ENCODE measurements around the gene PRSS33. TPM values are rescaled to one million over a fixed set of nuclear protein-coding genes. Genes with fewer than 3 reads are reported as not detected.

The PRSS33 gene
- total RNA-seq, 1 experiment from 2014 or later: 0.24 TPM

DNA sequence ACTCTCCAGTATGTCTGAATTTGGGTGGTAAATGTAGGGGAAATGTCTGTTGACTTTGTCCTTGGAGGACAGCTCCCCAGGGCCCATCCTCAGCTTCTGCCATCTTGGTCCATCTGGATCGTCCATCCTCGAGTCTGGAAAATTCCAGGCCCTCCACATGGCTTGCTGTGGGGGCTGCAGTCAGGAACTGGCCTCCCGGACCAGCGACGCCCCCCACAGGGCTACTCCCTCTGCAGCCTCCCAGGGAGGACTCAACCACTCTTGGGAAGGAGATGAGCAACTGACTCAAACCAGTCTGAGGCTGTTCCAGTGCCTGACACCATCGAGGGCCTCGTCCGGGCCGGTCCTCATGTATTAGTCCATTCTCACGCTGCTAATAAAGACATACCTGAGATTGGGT is 37.3 kb upstream of the PRSS33 start:
- in situ Hi-C loops (cut with HindIII; ENCODE audit: low pct_unique_long_range_greater_than_20kb, low sequenced_read_pairs): no loop called here
- no peak for DNase-seq (ENCODE audit: low read depth, low spot score)

DNA sequence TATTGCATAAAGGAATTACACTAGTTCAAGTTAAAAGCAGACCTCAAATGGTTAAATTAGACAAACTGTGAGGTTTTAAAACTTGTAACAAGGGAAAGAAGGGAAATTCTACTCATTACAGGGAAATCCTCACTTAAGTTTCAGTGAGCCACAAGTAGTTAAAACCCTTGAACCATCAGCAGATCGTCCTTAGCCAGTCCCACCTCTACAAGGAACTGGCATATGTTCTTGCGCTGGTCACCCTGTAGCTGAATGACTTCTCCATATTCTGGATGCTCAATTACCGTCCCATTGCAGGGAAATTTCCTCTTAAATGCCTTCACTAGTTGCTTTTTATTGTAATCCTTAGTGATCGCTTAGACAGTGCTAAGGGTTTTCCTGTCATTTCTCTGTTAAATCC is 35.1 kb upstream of the PRSS33 start:
- in situ Hi-C loops (cut with HindIII; ENCODE audit: low pct_unique_long_range_greater_than_20kb, low sequenced_read_pairs): no loop called here
- DNase-seq (ENCODE audit: low read depth, low spot score): no peak

DNA sequence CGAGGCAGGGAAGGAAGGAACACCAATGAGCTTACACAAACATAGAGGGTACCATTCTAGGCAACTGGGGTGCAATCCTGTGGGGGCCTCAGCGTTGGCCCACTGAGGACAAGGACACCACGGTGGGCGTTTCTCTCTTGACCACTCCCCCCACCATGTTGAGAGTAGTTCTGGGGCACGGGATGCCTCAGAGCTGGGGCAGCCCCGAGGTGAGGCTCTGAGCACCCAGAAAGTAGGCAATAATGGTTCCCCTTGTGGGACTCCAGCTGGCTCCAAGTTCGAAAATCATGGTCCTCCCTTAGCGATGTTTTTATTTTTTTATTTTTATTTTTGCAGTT is 34.8 kb upstream of the PRSS33 start:
- in situ Hi-C loops (cut with HindIII; ENCODE audit: low pct_unique_long_range_greater_than_20kb, low sequenced_read_pairs): no loop called here
- DNase-seq (ENCODE audit: low read depth, low spot score): no peak

DNA sequence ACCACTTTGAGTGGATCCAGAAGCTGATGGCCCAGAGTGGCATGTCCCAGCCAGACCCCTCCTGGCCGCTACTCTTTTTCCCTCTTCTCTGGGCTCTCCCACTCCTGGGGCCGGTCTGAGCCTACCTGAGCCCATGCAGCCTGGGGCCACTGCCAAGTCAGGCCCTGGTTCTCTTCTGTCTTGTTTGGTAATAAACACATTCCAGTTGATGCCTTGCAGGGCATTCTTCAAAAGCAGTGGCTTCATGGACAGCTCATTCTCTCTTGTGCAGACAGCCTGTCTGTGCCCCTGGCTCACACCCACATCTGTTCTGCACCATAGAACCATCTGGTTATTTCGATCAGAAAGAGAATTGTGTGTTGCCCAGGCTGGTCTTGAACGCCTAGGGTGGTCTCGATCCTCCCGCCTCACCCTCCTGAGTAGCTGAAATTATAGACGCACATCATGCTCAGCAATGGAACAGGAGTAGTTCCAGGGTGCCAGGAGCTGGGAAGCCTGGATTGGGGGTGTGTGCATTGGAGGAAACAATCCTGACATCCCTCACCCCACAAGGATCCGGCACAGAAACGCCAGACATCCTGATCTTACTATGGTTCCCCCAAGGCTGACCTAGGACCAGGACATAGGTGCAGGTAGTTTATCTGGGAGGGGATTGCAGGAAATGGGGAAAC is 34.3 kb upstream of the PRSS33 start:
- no peak for DNase-seq (ENCODE audit: low read depth, low spot score)
- in situ Hi-C loops (cut with HindIII; ENCODE audit: low pct_unique_long_range_greater_than_20kb, low sequenced_read_pairs): no loop called here

DNA sequence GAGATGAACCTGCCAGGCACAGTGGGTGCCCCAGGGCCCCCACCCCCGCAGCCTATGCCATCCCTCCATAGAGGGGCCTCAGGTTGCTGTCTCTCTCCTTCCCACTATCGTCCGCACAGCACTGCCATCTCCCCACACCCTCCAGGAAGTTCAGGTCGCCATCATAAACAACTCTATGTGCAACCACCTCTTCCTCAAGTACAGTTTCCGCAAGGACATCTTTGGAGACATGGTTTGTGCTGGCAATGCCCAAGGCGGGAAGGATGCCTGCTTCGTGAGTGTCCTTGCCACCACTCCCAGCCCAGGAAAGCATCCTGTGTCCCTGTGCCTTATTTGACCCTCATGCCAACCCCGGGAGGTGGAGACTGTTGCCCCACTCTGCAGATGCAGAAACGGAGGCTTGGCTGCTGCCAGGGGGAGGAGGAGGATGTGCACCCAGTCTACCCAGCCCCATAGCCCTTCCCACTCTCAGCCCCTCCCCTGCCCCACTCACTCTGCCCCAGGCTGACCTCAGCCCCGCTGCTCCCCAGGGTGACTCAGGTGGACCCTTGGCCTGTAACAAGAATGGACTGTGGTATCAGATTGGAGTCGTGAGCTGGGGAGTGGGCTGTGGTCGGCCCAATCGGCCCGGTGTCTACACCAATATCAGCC is 33.6 kb upstream of the PRSS33 start:
- DNase-seq (ENCODE audit: low read depth, low spot score): no peak
- in situ Hi-C loops (cut with HindIII; ENCODE audit: low pct_unique_long_range_greater_than_20kb, low sequenced_read_pairs): no loop called here

DNA sequence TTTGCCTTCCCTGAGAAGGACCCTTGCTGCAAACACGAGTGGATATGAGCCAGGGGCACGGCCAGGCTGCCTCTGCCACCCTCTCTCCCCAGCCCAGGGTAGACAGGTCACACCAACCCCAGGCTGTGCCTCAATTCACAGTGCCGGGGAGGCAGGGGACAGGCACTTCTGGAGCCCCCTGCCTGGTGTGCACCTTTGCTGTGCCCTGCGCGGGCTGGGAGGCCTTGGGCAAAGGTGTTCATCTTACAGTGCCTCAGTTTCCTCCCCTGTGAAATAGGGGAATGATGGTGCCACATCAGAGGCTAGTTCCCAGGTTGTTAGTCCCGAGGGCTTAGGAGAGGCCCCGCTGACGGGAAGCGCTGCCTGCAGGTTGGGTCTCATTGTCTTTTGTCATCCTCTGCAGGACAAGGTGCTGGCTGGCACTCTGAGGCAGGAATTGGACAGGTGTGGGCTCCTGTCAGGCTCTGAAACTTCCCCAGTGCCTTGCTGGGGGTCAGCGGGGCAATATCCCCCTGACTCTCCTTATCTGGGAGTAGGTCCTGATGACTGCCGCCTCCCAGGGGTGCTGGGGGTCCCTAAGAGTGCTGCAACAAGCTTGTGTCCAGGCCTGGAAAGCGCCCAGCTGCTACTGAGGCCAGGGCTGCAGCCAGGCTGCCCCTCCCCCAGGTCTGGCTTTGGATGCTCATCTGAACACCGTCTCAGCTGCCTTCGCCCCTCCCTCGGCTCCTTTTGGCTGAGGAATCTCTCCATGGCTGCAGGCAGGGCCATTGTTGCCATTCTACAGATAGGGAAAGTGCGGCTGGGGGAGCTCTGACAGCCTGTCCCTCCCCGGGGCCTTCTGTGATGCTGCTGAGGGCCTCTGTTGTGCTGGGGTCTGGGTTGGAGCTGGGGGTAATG is 32.8 kb upstream of the PRSS33 start:
- no peak for DNase-seq (ENCODE audit: low read depth, low spot score)
- in situ Hi-C loops (cut with HindIII; ENCODE audit: low pct_unique_long_range_greater_than_20kb, low sequenced_read_pairs): no loop called here

DNA sequence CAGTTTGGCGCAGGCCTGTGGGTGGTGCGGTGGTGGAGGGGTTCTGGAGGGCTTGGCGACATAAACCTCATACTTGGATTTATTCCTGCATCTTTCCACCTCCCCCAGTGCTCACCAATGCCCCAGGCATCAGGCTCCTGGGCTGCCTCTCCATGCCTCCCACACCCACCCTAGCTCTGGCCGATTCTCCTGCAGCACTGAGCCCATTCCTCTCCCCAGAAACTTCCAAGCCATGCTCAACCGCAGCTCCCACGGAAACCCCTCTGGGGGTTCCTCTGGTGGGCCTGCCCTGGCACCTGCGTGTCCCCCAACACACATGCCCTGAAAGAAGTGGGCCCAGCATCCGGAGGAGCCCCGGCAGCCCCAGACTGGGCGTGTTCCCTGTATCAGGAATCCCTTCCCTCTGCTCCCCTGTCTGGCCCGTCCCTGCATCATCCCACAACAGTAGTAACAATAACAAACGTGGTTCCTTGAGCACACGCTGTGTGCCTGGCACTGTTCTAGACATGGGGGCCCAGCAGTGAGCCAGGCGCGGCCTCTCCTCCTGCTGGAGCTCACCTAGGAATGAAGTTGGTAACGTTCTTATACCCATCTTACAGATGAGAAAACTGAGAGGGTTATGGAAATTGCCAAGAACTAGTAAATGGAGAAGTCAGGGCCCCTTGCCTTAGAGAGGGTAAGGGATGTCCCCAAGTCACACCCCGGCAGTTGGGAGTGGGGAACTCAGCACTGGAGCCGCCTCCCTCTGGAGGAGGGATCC is 32.0 kb upstream of the PRSS33 start:
- in situ Hi-C loops (cut with HindIII; ENCODE audit: low pct_unique_long_range_greater_than_20kb, low sequenced_read_pairs): no loop called here
- DNase-seq (ENCODE audit: low read depth, low spot score): no peak

DNA sequence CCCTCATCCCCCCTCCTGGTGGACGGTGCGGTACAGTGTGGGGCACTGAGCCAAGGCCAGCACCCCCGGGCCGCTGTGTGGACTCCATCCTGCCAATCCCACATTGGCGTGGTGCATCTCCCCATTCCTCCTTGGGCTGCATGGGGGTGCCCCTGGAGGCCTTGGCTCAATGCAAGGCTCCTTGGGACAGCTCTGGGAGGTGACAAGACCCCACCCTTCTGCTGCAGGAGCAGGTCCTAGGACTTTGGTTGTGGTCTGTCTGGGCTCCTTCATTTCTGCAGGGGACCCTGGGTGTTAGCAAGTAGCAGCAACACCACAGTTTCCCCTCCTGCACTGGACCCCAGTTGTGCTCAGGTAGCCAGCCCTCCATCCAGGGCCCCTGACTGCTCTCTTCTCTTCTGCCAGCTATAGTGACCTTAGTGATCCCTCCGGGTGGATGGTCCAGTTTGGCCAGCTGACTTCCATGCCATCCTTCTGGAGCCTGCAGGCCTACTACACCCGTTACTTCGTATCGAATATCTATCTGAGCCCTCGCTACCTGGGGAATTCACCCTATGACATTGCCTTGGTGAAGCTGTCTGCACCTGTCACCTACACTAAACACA is 31.0 kb upstream of the PRSS33 start:
- DNase-seq (ENCODE audit: low read depth, low spot score): no peak
- in situ Hi-C loops (cut with HindIII; ENCODE audit: low pct_unique_long_range_greater_than_20kb, low sequenced_read_pairs): no loop called here

DNA sequence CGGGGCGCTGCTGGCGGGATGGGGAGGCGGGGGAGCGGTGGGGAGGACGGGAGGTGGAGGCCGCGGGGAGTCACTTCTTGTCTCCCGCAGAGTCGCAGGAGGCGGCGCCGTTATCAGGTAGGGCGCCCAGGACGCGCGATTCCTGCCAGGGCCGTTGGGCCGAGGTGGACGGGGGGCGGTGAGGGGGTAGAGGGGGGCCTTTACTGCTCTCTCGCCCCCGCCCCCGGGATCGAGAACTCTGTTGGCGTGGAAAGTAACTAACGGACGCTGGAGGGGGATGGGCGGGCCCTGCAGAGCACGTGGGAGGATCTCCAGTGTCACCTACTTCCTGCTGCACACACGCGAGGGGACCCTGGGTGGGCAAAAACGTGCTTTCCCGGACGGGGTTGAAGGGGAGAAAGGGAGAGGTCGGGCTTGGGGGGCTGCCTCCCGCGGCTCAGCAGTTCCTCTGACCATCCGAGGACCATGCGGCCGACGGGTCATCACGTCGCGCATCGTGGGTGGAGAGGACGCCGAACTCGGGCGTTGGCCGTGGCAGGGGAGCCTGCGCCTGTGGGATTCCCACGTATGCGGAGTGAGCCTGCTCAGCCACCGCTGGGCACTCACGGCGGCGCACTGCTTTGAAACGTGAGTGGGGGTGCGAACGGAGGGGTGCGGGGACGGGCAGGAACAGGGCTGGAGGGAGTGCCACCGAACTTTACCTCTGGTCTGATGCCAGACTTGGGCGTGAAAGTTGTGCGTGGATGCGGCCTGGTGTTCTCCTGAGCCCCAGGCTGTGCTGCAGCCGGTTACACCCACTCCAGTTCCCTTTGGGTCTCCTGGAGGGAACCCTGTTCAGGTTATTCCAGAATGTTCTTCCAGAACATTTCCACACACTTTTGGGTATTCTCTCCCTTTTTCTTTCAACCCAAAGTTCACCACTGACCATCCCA is 30.2 kb upstream of the PRSS33 start:
- in situ Hi-C loops (cut with HindIII; ENCODE audit: low pct_unique_long_range_greater_than_20kb, low sequenced_read_pairs): no loop called here

DNA sequence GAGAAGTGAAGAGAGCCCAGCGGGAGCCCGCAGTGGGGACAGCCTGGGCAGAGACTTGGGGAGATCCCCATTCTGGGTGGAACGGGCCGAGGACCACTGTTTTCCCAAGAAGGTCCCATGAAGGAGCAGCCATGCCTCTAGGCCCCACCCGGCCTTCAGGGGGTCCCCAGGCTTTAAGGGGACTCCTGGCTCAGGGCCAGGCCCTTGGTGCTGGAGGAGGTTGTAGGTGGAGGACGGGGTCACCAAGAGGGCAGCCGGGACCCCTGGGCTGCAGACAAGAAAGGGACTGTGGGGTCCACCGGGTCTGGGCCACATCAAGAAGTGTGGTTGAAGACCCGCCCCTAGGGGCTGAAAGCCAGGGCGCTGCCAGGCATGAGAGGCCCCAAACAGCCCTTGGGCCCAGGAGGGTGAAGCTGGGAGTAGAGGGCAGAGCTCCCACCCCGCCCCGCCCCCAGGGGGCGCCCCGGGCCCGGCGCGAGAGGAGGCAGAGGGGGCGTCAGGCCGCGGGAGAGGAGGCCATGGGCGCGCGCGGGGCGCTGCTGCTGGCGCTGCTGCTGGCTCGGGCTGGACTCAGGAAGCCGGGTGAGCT is 29.5 kb upstream of the PRSS33 start, which contains the start of gene PRSS21:
Gene PRSS21 (plus strand): TSS at position 487 of the 589 bp plus-strand sequence. CDS start 32 bp downstream, at position 519.
- no peak for DNase-seq (ENCODE audit: low read depth, low spot score)
- in situ Hi-C loops (cut with HindIII; ENCODE audit: low pct_unique_long_range_greater_than_20kb, low sequenced_read_pairs): no loop called here

More for the DNA sequence above, 30.2 kb upstream of the PRSS33 start:
- DNase-seq (ENCODE audit: low read depth, low spot score): no peak

DNA sequence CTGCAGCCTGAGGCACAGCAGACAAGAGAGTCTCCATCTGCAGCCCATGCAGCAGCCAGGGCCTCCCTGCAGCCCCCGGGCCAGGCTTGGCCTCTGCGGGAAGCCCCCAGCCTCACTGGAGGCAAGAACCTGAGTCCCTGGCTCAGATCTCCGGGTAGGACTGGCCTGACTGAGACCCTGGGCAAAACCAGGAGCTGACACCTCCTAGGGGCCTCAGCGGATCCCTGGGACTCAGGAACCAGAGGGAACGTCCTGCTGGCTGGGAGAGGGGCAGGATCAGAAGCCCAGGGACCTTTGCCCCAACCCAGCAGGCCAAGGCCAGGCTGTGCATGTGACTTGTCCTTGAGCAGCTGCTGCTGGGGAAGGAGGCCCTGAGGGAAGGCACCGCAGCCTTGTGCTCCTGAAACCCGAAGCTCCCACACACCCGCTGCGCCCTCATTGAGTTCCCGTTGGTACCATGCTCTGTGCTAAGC is 28.0 kb upstream of the PRSS33 start:
- DNase-seq (ENCODE audit: low read depth, low spot score): no peak

DNA sequence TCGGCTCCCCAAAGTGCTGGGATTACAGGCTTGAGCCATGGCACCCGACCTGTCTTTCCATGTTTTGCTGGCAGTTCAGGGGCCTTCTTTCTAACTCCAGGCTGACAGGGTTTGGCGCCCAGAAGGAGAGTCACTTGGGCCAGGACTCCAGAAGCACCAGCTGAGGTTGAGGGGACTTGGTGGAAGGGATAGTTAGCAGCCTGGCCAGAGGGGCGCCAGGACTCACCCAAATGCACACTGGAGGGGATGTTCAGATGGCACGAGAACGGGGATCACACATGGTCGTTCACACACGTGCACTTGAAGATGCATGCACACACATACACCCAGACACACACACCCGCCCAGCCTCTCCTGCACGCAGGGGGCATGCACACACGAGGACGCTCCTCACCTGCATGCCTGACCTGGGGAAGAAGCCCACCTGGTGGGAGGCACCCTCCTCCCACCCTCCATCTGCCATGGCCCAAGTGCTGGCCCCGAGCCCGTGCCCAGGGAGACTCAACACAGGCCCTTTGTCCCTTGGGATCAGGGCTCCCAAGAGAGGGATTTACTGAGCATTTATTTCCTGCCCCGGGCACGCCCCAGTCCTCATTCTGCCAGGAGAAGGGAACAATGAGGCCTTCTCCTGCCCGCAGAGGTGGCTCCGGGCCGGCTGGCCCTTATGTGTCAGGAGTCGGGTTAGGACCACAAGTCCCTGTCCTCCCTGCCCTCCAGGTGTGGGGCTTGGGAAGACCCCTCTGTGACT is 27.4 kb upstream of the PRSS33 start:
- in situ Hi-C loops (cut with HindIII; ENCODE audit: low pct_unique_long_range_greater_than_20kb, low sequenced_read_pairs): no loop called here
- DNase-seq (ENCODE audit: low read depth, low spot score): peak; percentile 43

More for the DNA sequence above, 28.0 kb upstream of the PRSS33 start:
- in situ Hi-C loops (cut with HindIII; ENCODE audit: low pct_unique_long_range_greater_than_20kb, low sequenced_read_pairs): no loop called here

DNA sequence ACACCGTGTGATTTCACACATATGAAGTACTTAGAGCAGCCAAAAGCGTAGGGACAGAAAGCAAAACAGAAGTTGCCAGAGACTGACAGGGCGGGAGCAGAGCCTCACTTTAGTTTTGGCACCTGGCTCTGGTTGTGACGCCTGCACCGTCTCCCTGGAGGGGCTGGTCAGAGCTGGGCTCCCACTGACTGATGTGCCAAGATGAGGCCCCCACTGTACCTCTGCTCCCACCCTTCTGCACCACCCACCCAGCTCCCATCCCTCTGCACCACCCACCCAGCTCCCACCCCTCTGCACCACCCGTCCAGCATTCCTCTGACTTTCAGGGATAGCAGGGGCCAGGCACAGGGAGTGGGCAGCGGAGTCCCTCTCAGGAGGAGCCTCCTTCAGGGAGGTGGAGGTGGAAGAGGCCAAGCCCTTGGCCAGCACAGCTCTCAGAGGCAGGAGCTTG is 26.4 kb upstream of the PRSS33 start:
- DNase-seq (ENCODE audit: low read depth, low spot score): no peak
- in situ Hi-C loops (cut with HindIII; ENCODE audit: low pct_unique_long_range_greater_than_20kb, low sequenced_read_pairs): no loop called here

DNA sequence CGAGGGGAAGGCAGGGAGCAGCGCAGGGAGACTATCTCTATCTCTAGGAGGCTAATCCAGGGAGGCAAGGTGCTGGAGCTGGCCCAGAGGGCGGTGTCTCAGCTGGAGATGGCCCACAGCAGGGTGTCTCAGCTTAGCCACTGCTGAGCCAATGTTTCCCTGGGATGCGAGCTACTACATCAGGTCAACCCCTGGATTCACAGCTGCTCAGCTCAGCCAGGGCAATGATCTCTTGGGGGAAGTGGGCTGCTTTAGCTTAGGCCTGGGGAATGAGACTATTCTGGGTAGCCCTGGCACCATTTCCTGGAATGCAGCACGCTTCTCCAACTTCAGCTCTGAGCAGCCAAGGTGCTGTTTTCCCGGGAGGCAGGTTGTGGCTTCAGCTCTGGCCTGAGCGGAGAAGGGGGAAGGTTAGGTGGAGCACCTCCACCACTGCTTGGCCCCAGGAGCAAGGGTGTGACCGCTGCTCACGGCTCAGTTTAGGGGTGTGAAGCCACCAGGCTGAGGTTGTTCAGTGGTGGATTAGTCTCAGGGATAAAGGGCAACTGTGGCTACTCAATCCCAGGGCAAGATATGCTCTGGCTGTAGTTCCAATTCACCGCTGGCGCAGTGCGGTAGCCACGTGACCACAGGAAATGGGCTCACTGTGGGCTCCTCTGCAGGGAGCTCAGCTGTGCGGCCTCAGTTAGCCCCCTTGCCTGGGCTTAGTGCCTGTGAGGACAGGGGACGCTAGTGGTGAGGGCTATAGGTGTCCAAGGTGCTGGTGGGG is 24.5 kb upstream of the PRSS33 start:
- DNase-seq (ENCODE audit: low read depth, low spot score): no peak
- in situ Hi-C loops (cut with HindIII; ENCODE audit: low pct_unique_long_range_greater_than_20kb, low sequenced_read_pairs): no loop called here

DNA sequence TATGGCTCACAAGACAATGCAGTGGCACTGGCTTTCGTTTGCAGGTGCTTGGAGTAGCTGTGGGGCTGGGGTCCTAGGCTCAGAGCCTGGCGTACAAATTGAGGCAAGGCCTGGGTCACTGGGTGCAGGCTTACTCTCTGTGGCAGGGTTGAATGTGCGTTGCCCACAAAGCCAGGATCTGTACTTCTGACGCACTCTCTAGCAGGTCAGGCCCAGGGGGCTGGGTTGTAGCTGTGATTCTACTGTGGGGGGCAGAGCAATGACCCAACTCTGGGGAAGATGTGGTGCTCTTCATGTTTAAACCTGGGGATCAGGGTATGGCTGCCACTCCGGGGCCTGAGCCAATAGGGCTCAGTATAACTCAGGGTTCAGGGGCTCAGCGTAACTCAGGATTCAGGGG is 23.3 kb upstream of the PRSS33 start:
- DNase-seq (ENCODE audit: low read depth, low spot score): no peak
- in situ Hi-C loops (cut with HindIII; ENCODE audit: low pct_unique_long_range_greater_than_20kb, low sequenced_read_pairs): no loop called here
